Measurements from ENCODE around the gene HCAR3. TPM values are rescaled to one million over a fixed set of nuclear protein-coding genes. Genes with fewer than 3 reads are reported as not detected.

The HCAR3 gene
- total and polyA plus RNA-seq, 3 donors from 2014 or later: 0.24 to 0.36 TPM; not detected in 1

DNA sequence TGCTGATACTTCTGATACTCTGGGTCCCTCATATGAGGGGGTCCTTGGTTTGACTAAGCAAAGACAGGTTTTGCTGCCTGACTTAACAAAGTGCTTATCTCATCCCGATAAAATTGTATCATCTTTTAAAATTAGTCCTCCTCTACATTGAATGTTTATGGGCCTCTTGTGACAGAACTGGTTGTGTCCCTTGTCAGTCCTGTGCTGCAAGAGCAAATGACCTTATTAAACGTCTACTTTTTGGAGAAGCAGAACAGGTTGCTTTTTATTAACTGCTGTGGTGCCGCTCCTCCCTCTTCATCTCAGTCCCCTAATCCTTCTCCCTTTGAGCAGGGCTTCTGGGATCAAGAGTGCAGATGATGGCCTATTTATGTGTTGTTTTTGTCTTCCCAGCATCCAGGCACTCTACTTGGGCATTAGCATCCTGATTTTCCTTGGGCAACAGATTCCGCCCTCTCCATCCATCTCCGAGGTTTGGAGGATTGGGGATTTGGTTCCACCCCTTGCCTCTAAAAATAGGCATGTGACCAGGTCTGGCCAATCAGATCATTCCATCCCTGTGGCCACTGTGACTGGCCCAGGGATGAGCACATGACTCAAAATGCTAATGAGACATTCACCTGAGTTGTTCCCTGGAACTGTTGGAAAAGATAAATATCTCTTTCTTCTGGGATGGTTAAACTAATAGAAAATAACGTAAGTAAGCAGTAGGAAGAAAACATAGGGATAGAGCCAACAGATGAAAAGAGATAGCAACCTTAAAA, 33.1 kb upstream of the HCAR3 start:
- WGBS, 2 donors: 48 to 54% methylated on average over 6 of the region's 6 CpGs

GRCh38 chr12:122747224-122748135, 30.9 kb upstream of the HCAR3 start:
- H3K27ac ChIP-seq: no peak overlapping the region
- no peak for TF ChIP-seq CTCF (IDR thresholded peaks at IDR 0.05)
- no peak for TF ChIP-seq POLR2A (IDR thresholded peaks at IDR 0.05)
- H3K27me3 ChIP-seq: no peaks in the 10 kb centered on the region
- no peaks in the 10 kb centered on the region for H3K4me1 ChIP-seq
- intact Hi-C loops (cut with DNase I; ENCODE audit: low total_unique reads): no loop called here
- H3K4me3 ChIP-seq: no peak overlapping the region
- WGBS, 2 donors: 85 to 87% methylated on average over 9 of the region's 9 CpGs
- no peaks in the 10 kb centered on the region for H3K9me3 ChIP-seq
- no peak for DNase-seq
- no peaks in the 10 kb centered on the region for H3K36me3 ChIP-seq (ENCODE audit: low read depth, missing control alignments)

More for the DNA sequence above, 33.1 kb upstream of the HCAR3 start:
- no peak overlapping the region for H3K27ac ChIP-seq
- peak; percentile 73 for DNase-seq
- intact Hi-C loops (cut with DNase I; ENCODE audit: low total_unique reads): no loop called here
- H3K4me3 ChIP-seq: peak overlapping the region; percentile 9 to 19
- H3K27me3 ChIP-seq: no peaks in the 10 kb centered on the region
- no peaks in the 10 kb centered on the region for H3K36me3 ChIP-seq (ENCODE audit: low read depth, missing control alignments)
- peaks cover 10% of the 10 kb centered on the region for H3K4me1 ChIP-seq
- no peaks in the 10 kb centered on the region for H3K9me3 ChIP-seq
- TF ChIP-seq CTCF (IDR thresholded peaks at IDR 0.05) (no peak), POLR2A (IDR thresholded peaks at IDR 0.05) (no peak)

GRCh38 chr12:122743895-122744525, 27.4 kb upstream of the HCAR3 start:
- no peak for TF ChIP-seq CTCF (IDR thresholded peaks at IDR 0.05)
- no peak for TF ChIP-seq POLR2A (IDR thresholded peaks at IDR 0.05)
- no peaks in the 10 kb centered on the region for H3K36me3 ChIP-seq (ENCODE audit: low read depth, missing control alignments)
- H3K27ac ChIP-seq: no peak overlapping the region
- H3K27me3 ChIP-seq: no peaks in the 10 kb centered on the region
- 88 to 89% methylated on average over 7 of the region's 7 CpGs for WGBS, 2 donors
- intact Hi-C loops (cut with DNase I; ENCODE audit: low total_unique reads): no loop called here
- no peaks in the 10 kb centered on the region for H3K9me3 ChIP-seq
- H3K4me3 ChIP-seq: no peak overlapping the region
- H3K4me1 ChIP-seq: no peaks in the 10 kb centered on the region
- no peak for DNase-seq

- Histone ChIP-seq H3K27me3 (no peaks in the 10 kb centered on the region), H3K4me3 (peak overlapping the region in 1 of 2 donors; percentile 17), H3K36me3 (ENCODE audit: low read depth, missing control alignments) (no peaks in the 10 kb centered on the region), H3K4me1 (no peaks in the 10 kb centered on the region), H3K9me3 (no peaks in the 10 kb centered on the region), H3K27ac (no peak overlapping the region)
- TF ChIP-seq CTCF (IDR thresholded peaks at IDR 0.05) (no peak), POLR2A (IDR thresholded peaks at IDR 0.05) (no peak)
- peak; percentile 43 for DNase-seq
- intact Hi-C loops (cut with DNase I; ENCODE audit: low total_unique reads): no loop called here
- 61 to 78% methylated on average over 7 of the region's 7 CpGs for WGBS, 2 donors
These were observed 23.7 kb upstream of the HCAR3 start for GRCh38 chr12:122740351-122740750.
